GM18498 (cell line): Measurements from ENCODE around the gene OSBPL10.

ENCODE experiments used
- ATAC-seq: cut with Tn5 transposase; IDR thresholded peaks from one replicate; pipeline ENCODE4 v1.9.1; 2021; ENCODE audit warnings: mild to moderate bottlenecking, moderate library complexity; ENCODE audit not compliant: unreplicated experiment

The OSBPL10 gene

GRCh38 chr3:31960793-31961431 is 20.1 kb downstream of the OSBPL10 start:
- no peak for ATAC-seq

GRCh38 chr3:31959951-31960792 is 20.9 kb downstream of the OSBPL10 start:
- no peak for ATAC-seq

GRCh38 chr3:31959251-31959650 is 21.8 kb downstream of the OSBPL10 start:
- no peak for ATAC-seq

- no peak for ATAC-seq
These were observed 22.3 kb downstream of the OSBPL10 start for GRCh38 chr3:31958701-31959152.

GRCh38 chr3:31957106-31957505 is 24.0 kb downstream of the OSBPL10 start:
- no peak for ATAC-seq

- no peak for ATAC-seq
These were observed 25.5 kb downstream of the OSBPL10 start for GRCh38 chr3:31955581-31955980.

GRCh38 chr3:31953636-31954035 is 27.4 kb downstream of the OSBPL10 start:
- ATAC-seq, result no peak

GRCh38 chr3:31953091-31953490 is 28.0 kb downstream of the OSBPL10 start:
- ATAC-seq, result no peak

GRCh38 chr3:31952205-31952604 is 28.9 kb downstream of the OSBPL10 start:
- ATAC-seq, result peak; percentile 91

GRCh38 chr3:31948280-31948679 is 32.8 kb downstream of the OSBPL10 start:
- ATAC-seq, result no peak

GRCh38 chr3:31947671-31948091 is 33.4 kb downstream of the OSBPL10 start:
- no peak for ATAC-seq

- ATAC-seq, result no peak
These were observed 33.9 kb downstream of the OSBPL10 start for GRCh38 chr3:31947162-31947561.

GRCh38 chr3:31946484-31947081 is 34.5 kb downstream of the OSBPL10 start:
- ATAC-seq, result no peak

GRCh38 chr3:31945738-31946052 is 35.4 kb downstream of the OSBPL10 start:
- peak; percentile 12 for ATAC-seq

GRCh38 chr3:31943041-31943440 is 38.0 kb downstream of the OSBPL10 start:
- ATAC-seq, result no peak

GRCh38 chr3:31942446-31942845 is 38.6 kb downstream of the OSBPL10 start:
- ATAC-seq, result no peak

GRCh38 chr3:31937225-31937624 is 43.8 kb downstream of the OSBPL10 start:
- no peak for ATAC-seq

- ATAC-seq, result no peak
These were observed 44.5 kb downstream of the OSBPL10 start for GRCh38 chr3:31936420-31937060.

GRCh38 chr3:31934866-31935265 is 46.2 kb downstream of the OSBPL10 start:
- ATAC-seq, result no peak

GRCh38 chr3:31934018-31934417 is 47.0 kb downstream of the OSBPL10 start:
- ATAC-seq, result no peak

- no peak for ATAC-seq
These were observed 48.1 kb downstream of the OSBPL10 start for GRCh38 chr3:31932990-31933389.
